Stimulated activated CD4-positive, alpha-beta T cell treated with anti-CD3 and anti-CD28 coated beads, Interleukin-12 subunit alpha, Interleukin-12 subunit beta, amount 100 ng/mL, for 4 hours (primary cell): ENCODE results near the gene PLEKHA3.
A peak's percentile ranks its signal among the peaks of the same experiment; 100 is the strongest.
"Not testable (repeated sequence)": the region's sequence is repeated elsewhere in the genome, so short reads cannot be mapped to it uniquely, and the experiment has no call there.

Experiments
- DNase-seq: peaks from one replicate; pipeline ENCODE4 v3.0.0-alpha.2; 2020

Gene PLEKHA3

DNA sequence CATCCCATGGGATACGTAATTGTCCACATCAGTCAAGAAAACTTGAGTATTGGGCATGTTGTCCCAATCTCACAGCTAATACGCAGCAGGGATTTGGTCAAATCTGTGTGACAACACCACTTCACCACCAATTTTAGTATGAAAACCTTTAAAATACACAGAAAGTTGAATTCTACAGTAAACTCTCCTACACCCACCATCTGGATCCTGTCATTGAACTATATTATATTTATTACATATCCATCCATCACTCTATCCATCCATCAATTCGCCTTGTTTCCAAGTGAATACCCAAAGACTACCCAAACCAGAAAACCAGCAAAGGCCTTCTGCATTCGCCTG, 1.0 kb upstream of the PLEKHA3 start:
- DNase-seq = no peak

DNA sequence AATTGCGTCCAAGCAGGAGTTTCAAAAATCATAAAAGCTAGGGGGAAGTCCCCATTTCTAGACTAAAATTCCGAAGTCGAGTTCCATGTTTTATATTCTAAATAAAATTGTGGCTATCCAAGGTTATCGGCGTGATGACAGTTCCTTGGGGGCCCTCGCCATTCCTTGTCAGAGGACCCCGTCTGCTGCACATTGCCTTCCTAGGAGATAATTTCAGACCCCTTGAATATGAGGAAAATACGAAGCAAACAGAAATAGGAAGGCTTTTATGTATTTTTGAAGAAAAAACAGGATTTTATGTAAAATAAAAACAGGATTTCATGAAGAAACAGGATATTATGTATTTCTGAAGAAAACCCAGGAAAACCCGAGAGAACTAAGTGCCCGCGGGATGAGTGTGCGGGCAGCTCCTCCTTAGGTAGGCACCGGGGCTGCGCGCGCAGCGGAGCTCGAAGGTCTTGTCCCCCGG, 465 bp upstream of the PLEKHA3 start:
- no peak for DNase-seq

DNA sequence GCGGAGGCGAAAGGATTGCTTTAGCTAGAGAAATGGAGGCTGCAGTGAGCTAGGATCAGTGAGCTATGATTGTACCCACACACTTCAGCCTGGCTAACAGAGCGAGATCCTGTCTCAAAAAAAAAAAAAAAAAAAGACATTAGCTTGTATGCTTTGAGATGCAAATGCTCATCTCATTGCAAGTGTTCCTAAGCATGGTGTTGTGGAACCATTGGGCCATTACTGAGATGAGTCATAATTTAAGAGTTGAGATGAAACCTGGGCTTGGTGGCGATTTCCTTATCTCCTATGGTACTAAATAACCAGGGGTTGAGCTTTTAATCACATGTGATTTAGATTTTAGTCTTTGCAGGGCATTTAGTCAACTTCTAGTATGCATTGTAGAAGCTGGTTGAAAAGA, 2.2 kb downstream of the PLEKHA3 start:
- DNase-seq = no peak

DNA sequence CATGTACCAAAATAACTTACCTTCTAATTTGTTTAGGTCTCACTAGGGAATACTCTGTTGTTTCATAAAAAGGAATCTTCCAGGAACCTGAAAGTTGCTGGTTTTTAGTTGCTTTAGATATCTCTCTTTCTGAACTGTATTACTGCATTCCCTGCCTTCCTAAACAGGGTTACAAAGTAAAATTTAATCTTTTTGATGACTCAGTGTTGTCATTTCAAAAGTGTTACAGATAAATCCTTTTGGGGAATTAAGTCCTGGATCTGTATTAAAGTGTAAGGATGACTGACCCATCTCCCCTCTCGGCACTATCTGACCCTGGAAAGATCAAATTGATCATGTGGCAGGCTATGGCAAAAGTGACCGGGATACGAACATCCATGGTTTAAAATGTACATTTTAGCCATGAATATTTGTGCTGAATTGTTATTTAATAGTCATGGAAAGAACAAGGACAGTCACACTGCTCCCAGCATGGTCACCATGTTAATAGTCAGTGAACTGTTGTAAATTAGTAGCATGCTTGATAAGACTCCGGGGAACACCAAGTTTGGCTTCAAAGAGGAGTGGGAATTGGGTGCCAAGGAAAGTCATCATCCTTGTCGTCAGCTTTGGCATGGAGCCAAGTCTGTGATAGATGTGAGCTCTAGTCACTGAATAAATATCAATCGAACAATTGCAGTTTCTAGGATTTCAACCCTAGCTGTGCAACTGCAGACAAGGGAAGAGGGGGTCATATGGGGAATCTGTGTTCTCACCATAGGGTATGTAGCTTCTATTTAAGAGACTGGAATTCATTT, 4.2 kb downstream of the PLEKHA3 start:
- DNase-seq = no peak

- no peak for DNase-seq
Measured at GRCh38 chr2:178485356-178485755, 5.1 kb downstream of the PLEKHA3 start.

DNA sequence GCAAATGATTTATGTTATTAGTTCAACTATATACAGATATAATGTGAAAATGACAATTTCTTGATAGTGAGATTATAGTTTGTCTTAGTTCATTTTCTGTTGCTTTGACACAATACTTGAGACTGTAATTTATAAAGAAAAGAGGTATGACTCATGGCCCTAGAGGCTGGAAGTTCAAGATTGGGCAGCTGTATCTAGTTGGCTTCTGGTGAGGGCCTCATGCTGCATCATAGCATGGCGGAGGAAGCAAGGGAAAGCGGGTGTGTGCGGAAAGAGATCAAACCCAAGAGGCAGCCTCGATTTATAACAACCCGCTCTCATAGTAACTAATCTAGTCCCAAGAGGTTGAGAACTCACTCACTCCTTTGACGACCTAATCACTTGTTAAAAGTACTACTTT, 11.4 kb downstream of the PLEKHA3 start:
- no peak for DNase-seq

DNA sequence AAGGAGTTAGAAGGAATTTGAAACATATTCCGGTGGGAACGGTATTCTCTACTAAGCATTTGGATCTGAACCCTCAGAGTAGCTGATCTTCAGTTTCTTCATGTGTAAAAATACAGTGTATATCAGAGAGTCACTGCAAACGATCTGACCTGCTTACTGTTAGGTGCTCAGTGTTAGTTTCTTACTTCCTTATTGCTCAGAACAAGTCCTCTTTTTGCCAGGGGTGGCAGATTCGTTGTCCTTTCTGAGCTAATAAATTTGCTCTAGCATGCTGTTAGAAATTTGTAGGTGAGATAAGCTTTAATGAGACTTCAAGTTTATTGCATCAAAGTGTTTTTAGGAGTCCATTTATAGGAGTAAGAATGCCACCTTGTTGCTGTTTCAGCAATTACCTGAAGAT, 15.8 kb downstream of the PLEKHA3 start:
- DNase-seq = no peak

GRCh38 chr2:178498137-178498536, 17.9 kb downstream of the PLEKHA3 start:
- no peak for DNase-seq

- DNase-seq = no peak
Measured at GRCh38 chr2:178499640-178500039, 19.4 kb downstream of the PLEKHA3 start.

DNA sequence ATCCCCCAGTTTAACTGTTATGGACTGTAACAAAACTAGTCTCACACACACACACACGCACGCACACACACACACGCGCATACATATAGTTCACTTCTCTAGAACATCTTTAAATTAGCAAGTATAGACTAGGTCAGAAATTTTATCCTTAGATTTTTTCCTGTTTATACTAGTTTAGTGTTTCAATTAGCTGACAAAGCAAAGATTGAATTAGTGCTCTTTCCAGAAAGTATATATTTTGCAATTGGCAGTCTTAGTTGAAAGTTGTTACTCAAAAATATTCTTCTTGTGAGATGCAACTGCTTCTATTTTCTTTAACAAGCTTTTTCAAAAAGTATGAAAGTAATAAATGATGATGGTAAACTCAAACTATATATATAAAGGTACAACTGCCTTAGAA, 22.5 kb downstream of the PLEKHA3 start:
- DNase-seq = no peak

DNA sequence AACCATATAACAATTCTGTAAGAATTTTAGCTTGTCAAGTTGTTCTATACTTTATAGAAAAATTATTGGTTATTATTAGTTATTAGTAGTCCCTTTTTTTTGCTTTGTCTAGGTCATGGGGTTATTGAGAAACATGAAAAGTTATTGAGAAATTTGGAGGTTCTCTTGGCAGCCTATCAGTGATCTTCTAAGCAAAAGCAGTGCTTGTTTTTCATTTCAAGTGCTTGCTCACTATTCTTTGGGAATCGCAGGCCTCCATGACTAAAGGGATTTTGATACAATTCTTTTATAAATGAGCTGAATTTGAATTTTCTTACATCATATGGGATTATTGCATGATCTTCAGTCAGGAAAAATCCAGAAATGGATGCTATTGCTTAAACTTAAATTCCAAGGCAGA, 25.8 kb downstream of the PLEKHA3 start:
- DNase-seq = no peak

DNA sequence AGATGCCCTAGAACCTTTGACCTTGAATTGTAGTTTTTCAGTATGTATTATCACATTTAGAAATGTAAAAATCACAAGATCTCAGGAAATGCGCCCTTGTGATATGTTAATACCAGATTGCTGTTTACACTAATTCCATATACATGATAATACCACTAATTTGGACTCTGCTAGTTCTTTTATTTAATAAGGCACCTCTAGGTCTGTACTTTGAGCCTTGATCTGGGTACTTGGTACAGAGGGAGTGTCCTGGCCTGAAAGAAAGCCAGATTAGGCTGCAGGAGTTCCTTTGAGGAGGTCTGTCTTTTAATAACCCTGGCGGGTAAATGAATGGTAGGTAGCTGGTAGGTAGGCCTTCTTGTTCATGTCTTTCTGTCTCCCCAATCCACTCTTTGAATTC, 26.3 kb downstream of the PLEKHA3 start:
- no peak for DNase-seq

GRCh38 chr2:178506949-178507348, 26.7 kb downstream of the PLEKHA3 start:
- no peak for DNase-seq

DNA sequence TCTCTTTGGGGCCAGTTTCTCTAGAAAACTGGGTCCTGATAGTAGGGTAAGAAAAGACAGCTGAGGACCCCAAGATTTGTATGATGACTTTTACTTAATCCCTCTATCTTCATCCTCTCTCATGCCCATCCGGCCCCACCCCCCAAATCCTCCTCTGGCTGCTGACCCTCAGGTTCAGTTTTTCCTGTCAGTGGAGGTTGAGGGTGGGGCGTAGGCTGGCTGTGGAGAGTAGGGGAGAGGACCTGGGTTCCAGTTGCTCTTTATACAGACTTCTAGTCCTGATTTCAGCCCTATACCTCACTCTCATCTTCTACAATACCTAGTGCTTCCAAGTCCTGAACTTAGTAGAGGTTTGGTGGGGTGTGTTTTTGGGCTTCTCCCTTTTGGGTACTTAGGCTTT, 28.4 kb downstream of the PLEKHA3 start:
- DNase-seq = no peak

DNA sequence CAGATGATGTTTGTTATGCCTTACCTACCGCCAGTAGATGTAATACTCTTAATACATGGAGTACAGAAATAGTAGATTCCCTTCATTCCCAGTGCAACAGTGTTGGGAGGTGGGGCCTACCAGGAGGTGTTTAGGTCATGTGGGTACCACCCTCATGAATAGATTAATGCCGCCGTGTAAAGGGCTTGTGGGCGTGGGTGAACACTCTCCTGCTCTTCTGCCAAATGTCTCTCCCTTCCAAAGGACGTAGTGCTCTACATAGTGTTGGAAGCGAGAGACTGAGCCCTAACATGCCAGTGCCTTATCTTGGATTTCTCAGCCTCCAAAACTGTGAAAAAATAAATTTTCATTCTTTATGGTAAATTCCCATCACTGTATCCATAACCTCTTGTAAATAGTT, 30.1 kb downstream of the PLEKHA3 start:
- DNase-seq = no peak

GRCh38 chr2:178512484-178512883, 32.2 kb downstream of the PLEKHA3 start:
- no peak for DNase-seq

- no peak for DNase-seq
Measured at GRCh38 chr2:178513876-178514275, 33.6 kb downstream of the PLEKHA3 start.

- no peak for DNase-seq
Measured at GRCh38 chr2:178514664-178515063, 34.4 kb downstream of the PLEKHA3 start.

- DNase-seq = no peak
Measured at GRCh38 chr2:178517496-178517895, 37.2 kb downstream of the PLEKHA3 start.

GRCh38 chr2:178521304-178522150, 41.3 kb downstream of the PLEKHA3 start:
- DNase-seq = no peak

DNA sequence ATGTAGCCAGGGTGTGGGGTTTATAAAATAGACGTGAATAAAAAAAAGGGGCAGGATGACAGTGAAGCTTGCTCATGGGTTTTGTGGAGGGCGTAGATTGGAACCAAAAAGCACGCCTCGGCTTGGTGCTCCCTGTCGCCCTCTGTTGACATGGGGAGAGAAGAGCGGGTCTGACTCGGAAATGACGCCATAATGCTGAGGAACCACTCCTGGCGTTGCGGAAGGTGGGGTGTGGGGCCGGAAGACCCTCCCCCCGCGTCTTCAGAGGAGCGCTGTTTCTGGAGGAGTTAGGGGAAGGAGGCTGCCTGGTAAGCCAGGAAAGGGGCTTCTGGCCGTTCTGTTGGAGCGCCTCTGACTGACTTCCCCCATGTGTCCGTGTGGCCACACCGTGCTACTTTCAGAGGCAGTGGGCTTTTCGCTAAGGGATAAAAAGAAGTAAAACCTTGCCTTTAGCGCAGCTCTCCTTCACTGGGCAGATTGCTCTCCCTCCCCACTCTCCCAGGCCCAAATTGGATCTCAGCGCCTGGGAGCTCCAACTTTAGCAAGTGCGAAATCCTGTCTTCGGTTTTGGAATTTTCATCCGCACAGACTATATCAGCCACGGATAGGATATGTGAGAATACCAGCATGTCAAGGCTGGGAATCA, 42.8 kb downstream of the PLEKHA3 start:
- DNase-seq = peak; percentile 70

DNA sequence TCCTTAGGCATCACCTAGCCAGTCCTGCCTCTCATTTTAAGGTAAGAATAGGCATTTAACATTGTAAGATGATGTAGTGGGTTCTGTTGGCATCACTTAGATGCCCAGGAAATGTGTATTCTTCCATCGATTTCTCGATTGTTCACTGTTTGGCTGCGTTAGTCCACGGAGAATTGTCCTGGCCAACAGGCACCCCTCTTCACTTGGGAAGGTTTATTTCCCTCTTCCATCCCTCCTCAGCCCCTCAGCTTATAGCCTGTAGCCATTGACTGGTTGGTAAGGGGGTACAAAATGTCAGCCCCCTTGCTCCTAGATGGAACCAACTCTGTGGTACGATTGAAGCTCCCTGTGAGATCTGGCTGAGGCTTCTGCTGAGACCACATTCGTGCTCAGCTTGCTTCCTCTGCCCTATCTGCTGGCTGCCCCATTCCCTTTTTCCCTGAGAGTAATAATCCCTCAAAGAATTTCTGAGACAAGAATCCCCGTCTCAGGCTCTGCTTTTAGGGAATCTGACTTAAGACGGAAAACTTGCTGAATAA, 43.4 kb downstream of the PLEKHA3 start:
- DNase-seq = no peak

DNA sequence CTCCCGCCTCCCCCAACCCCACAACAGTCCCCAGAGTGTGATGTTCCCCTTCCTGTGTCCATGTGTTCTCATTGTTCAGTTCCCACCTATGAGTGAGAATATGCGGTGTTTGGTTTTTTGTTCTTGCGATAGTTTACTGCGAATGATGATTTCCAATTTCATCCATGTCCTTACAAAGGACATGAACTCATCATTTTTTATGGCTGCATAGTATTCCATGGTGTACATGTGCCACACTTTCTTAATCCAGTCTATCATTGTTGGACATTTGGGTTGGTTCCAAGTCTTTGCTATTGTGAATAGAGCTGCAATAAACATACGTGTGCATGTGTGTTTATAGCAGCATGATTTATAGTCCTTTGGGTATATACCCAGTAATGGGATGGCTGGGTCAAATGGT, 44.8 kb downstream of the PLEKHA3 start:
- not testable (repeated sequence) for DNase-seq
